Lung (tissue), 12 donors: ENCODE data around the gene DYRK1A. TPM values are rescaled to one million over a fixed set of nuclear protein-coding genes. Genes with fewer than 3 reads are reported as not detected.

ENCODE experiments used
- ATAC-seq: fragments of 200-7000 bp; cut with Tn5 transposase; one replicate; pipeline ENCODE4 v1.9.1; 2020; ENCODE audit warnings: moderate number of reproducible peaks; ENCODE audit not compliant: insufficient read depth, low FRiP score
- DNase-seq, 3 donors: peaks; one replicate each; pipeline ENCODE4 v3.0.0-alpha.2; 2013 to 2017
- H3K27ac ChIP-seq, 2 donors: one replicate each; pipeline ENCODE4 v1.5.1; 2013; ENCODE audit warnings: mild to moderate bottlenecking in 2 of 2, moderate library complexity in 2 of 2, control low read depth in 1 of 2, inconsistent platforms in 1 of 2, low read depth in 1 of 2, low read length in 1 of 2
- H3K27me3 ChIP-seq, 3 donors: one replicate each; pipeline ENCODE4 v1.5.1; 2013; ENCODE audit warnings: low read length in 2 of 3; ENCODE audit not compliant: control insufficient read depth in 3 of 3, insufficient read depth in 3 of 3
- H3K36me3 ChIP-seq, 4 donors: one replicate each; pipeline ENCODE4 v1.5.1; 2013; ENCODE audit warnings: low read length in 4 of 4, mild to moderate bottlenecking in 1 of 4, moderate library complexity in 1 of 4; ENCODE audit not compliant: control insufficient read depth in 4 of 4, insufficient read depth in 4 of 4
- H3K4me1 ChIP-seq, 5 donors: one replicate each; pipeline ENCODE4 v1.5.1; 2013; ENCODE audit warnings: low read length in 5 of 5, mild to moderate bottlenecking in 2 of 5, moderate library complexity in 1 of 5; ENCODE audit not compliant: control insufficient read depth in 5 of 5, insufficient read depth in 5 of 5
- H3K4me3 ChIP-seq: one replicate; pipeline ENCODE4 v1.5.1; 2013; ENCODE audit warnings: mild to moderate bottlenecking, control low read depth, moderate library complexity
- H3K9ac ChIP-seq, 2 donors: one replicate each; pipeline ENCODE4 v1.5.1; 2013; ENCODE audit warnings: low read length in 2 of 2, control low read depth in 1 of 2; ENCODE audit not compliant: insufficient read depth in 1 of 2
- H3K9me3 ChIP-seq, 4 donors: one replicate each; pipeline ENCODE4 v1.5.1; 2013; ENCODE audit warnings: low read length in 3 of 4, mild to moderate bottlenecking in 1 of 4, moderate library complexity in 1 of 4; ENCODE audit not compliant: control insufficient read depth in 4 of 4, insufficient read depth in 3 of 4
- CTCF ChIP-seq: IDR thresholded peaks from 2 replicates; pipeline ENCODE4 v1.5.1; 2012; ENCODE audit warnings: mild to moderate bottlenecking; ENCODE audit errors: control extremely low read depth, extremely low read depth
- WGBS, 2 donors: extraction: QIAGEN DNeasy Blood & Tissue Kit; methylation state at CpG; one replicate each; pipeline ENCODE4 v1.1.7; 2013; 5-methylcytosine and 5-hydroxymethylcytosine counted together
- polyA plus RNA-seq, 2 donors: library from polyadenylated mRNA; stranded (reverse); fragments of 200-250 nt; gene quantifications; one replicate each; pipeline ENCODE4 v1.2.1, GENCODE V29; 2013
- total RNA-seq, 2 donors: library from RNA; depleted of rRNA in 1 of 2; stranded (reverse); fragments of >200 nt in 1 of 2; gene quantifications; one replicate each; pipeline ENCODE4 v1.2.1, GENCODE V29; 2014 to 2021
- donor health status: control.
- donor health status: control.
- donor health status: Bipolar disorder and iron deficiency.
- donor health status: healthy.
- donor health status: DM: yes; HTN: yes; CAD: no.

Gene DYRK1A
- total and polyA plus RNA-seq, 4 donors: 22.1 to 149 (median 43.3) TPM

GRCh38 chr21:37346841-37347430 is 19.6 kb upstream of the DYRK1A start:
- H3K9ac ChIP-seq: no peak overlapping the region
- no peak overlapping the region for H3K27ac ChIP-seq
- no peak overlapping the region for H3K4me3 ChIP-seq
- no peaks in the 10 kb centered on the region for H3K36me3 ChIP-seq
- no peaks in the 10 kb centered on the region for H3K4me1 ChIP-seq
- 92 to 96% methylated on average over 2 of the region's 2 CpGs for WGBS, 2 donors
- no peaks in the 10 kb centered on the region for H3K9me3 ChIP-seq
- H3K27me3 ChIP-seq: no peaks in the 10 kb centered on the region
- no peak for TF ChIP-seq CTCF
- ATAC-seq (no peak), DNase-seq (no peak)

- TF ChIP-seq CTCF: no peak
- no peaks in the 10 kb centered on the region for H3K4me1 ChIP-seq
- H3K9ac ChIP-seq: no peak overlapping the region
- no peaks in the 10 kb centered on the region for H3K27me3 ChIP-seq
- H3K4me3 ChIP-seq: no peak overlapping the region
- no peaks in the 10 kb centered on the region for H3K36me3 ChIP-seq
- H3K27ac ChIP-seq: no peak overlapping the region
- H3K9me3 ChIP-seq: no peaks in the 10 kb centered on the region
- 78 to 86% methylated on average over 2 of the region's 2 CpGs for WGBS, 2 donors
- DNase-seq (no peak), ATAC-seq (no peak)
Measured at GRCh38 chr21:37348664-37349063, 17.9 kb upstream of the DYRK1A start.

GRCh38 chr21:37350472-37350871 is 16.1 kb upstream of the DYRK1A start:
- no peaks in the 10 kb centered on the region for H3K4me1 ChIP-seq
- no peak for TF ChIP-seq CTCF
- H3K27me3 ChIP-seq: no peaks in the 10 kb centered on the region
- H3K36me3 ChIP-seq: no peaks in the 10 kb centered on the region
- H3K4me3 ChIP-seq: no peak overlapping the region
- H3K27ac ChIP-seq: no peak overlapping the region
- no peaks in the 10 kb centered on the region for H3K9me3 ChIP-seq
- H3K9ac ChIP-seq: no peak overlapping the region
- DNase-seq (no peak), ATAC-seq (no peak)

GRCh38 chr21:37356706-37357105 is 9.9 kb upstream of the DYRK1A start:
- Histone ChIP-seq H3K4me3 (no peak overlapping the region), H3K9ac (no peak overlapping the region), H3K4me1 (peaks cover 0 to 9% (median 0%) of the 10 kb centered on the region in 5 donors), H3K36me3 (no peaks in the 10 kb centered on the region), H3K9me3 (no peaks in the 10 kb centered on the region), H3K27me3 (no peaks in the 10 kb centered on the region), H3K27ac (no peak overlapping the region)
- 53 to 54% methylated on average over 5 of the region's 5 CpGs for WGBS, 2 donors
- DNase-seq: no peak
- TF ChIP-seq CTCF: no peak
- ATAC-seq: no peak
